Myometrial cell (primary cell): ENCODE measurements around the gene ABCD4. TPM values are rescaled to one million over a fixed set of nuclear protein-coding genes. Genes with fewer than 3 reads are reported as not detected.

Experiments used
- total RNA-seq: library from RNA; depleted of rRNA; stranded (reverse); fragments of >200 nt; gene quantifications from 2 replicates; pipeline ENCODE4 v1.2.3, GENCODE V29; 2015

The ABCD4 gene
- 25.1 and 25.7 TPM in 2 replicates for total RNA-seq

GRCh38 chr14:74302634-74303569, at the start of gene ABCD4:
TSS of gene ABCD4 (minus strand) at chr14:74302934. CDS start at chr14:74302912, 22 bp downstream.

GRCh38 chr14:74348241-74348734, 45.6 kb upstream of the ABCD4 start, which contains the start of gene VRTN:
TSS of gene VRTN (plus strand) at chr14:74348471. CDS start at chr14:74356784, 8,313 bp downstream.

GRCh38 chr14:74238974-74239847, 63.5 kb downstream of the ABCD4 start, which contains the start of gene VSX2:
TSS of gene VSX2 (plus strand) at chr14:74239449. CDS start at chr14:74239562, 113 bp downstream.

Other genes with a start within 250 kb of the ABCD4 start
- gene ALDH6A1, start 218.5 kb downstream of the ABCD4 start, total RNA-seq = 13.0 and 16.5 TPM in 2 replicates
- 7.6 and 9.2 TPM in 2 replicates for gene LIN52, start 218.0 kb downstream of the ABCD4 start, total RNA-seq
- gene VSX2, start 63.5 kb downstream of the ABCD4 start, total RNA-seq = not detected in 2 replicates
- gene VRTN, start 45.5 kb upstream of the ABCD4 start, total RNA-seq = not detected in 2 replicates
- not detected in 2 replicates for gene SYNDIG1L, start 123.3 kb upstream of the ABCD4 start, total RNA-seq
- 797 and 1,597 TPM in 2 replicates for gene NPC2, start 190.4 kb upstream of the ABCD4 start, total RNA-seq
- gene ISCA2, start 190.8 kb upstream of the ABCD4 start, total RNA-seq = 22.0 and 36.0 TPM in 2 replicates